Motor neuron (in vitro differentiated cells): Measurements from ENCODE around the gene GALNT8. TPM values are rescaled to one million over a fixed set of nuclear protein-coding genes. Genes with fewer than 3 reads are reported as not detected.

Experiments
- ATAC-seq, 8 experiments: fragments of 200-7000 bp; cut with Tn5 transposase; replicated peaks in 6 of 8; 2 replicates each; pipeline ENCODE4 v1.8.0; 2021; ENCODE audit warnings: mild to moderate bottlenecking in 8 of 8, moderate library complexity in 8 of 8
- H3K27ac ChIP-seq, 2 donors: fragments of 250-450 bp; sonication (Bioruptor Pico); 2 replicates each; pipeline ENCODE4 v1.9.0; 2021; ENCODE audit warnings: antibody characterized with exemption in 2 of 2, mild to moderate bottlenecking in 2 of 2, moderate library complexity in 1 of 2
- H3K4me1 ChIP-seq, 2 donors: fragments of 250-450 bp; sonication (Bioruptor Pico); replicated peaks in 1 of 2; 2 replicates each; pipeline ENCODE4 v1.6.1; 2021; ENCODE audit warnings: antibody characterized with exemption in 2 of 2, mild to moderate bottlenecking in 2 of 2, moderate library complexity in 1 of 2
- H3K4me3 ChIP-seq, 5 donors: fragments of 250-450 bp; sonication (Bioruptor Pico); 2 replicates each; pipeline ENCODE4 v1.9.0; 2021; ENCODE audit warnings: antibody characterized with exemption in 5 of 5, mild to moderate bottlenecking in 5 of 5, moderate library complexity in 4 of 5
- WGBS, 10 experiments: fragments of 450-650 bp; shearing (Covaris generic); methylation state at CpG; one replicate each; pipeline ENCODE4 v1.0.0; 2022; 5-methylcytosine and 5-hydroxymethylcytosine counted together
- in situ Hi-C, 9 experiments: fragments of 400-800 bp; cut with MboI; loops; one replicate each; pipeline ENCODE4 v1.15.0; 2021; ENCODE audit warnings: low sequenced_read_pairs in 9 of 9, low pct_unique_long_range_greater_than_20kb in 2 of 9; ENCODE audit not compliant: unreplicated experiment in 9 of 9
- total RNA-seq, 8 experiments: library from RNA; unstranded; fragments of 300-600 nt; gene quantifications; 2 replicates each; pipeline versions ENCODE4 v1.2.3 to v1.2.4, GENCODE V29; 2022

Gene GALNT8
- total RNA-seq, 8 experiments from 2014 or later, result 0.09 to 18.9 (median 10.4) TPM

DNA sequence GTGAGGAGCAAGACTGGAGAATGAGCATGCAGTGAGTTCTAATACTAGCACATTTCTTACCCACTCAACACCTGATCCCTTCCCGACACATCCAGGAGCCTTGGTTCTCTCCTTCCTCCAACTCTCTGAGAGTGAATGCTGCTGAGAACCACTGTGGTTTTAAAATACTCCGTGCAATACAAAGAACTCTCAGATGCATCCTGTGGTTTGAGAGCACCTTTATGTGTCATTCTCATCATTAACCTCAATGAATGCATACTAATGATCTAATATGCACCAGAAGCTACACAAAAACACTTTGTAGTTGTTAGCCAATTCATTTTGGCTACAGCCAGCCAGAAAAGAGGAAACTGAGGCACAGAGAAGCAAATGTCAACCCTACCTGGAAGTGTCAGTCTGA, 87.6 kb downstream of the GALNT8 start:
- Histone ChIP-seq H3K4me1 (peaks cover 10 to 12% of the 10 kb centered on the region in 2 donors), H3K27ac (no peak overlapping the region), H3K4me3 (no peak overlapping the region)
- ATAC-seq, result no peak
- in situ Hi-C loops, result no loop called here
- WGBS, 10 experiments, result 68 to 100% (median 82%) methylated on average over 1 to 2 of the region's 2 CpGs; no CpG with 5 or more reads in 4 of the 10 experiments

- H3K4me1 ChIP-seq, result peaks cover 19 to 20% of the 10 kb centered on the region in 2 donors
- H3K27ac ChIP-seq, result peak overlapping the region; percentile 26 to 70
- in situ Hi-C loops, result no loop called here
- 8% methylated on average over 2 of the region's 35 CpGs; no CpG with 5 or more reads in 9 of the 10 experiments for WGBS, 10 experiments
- peak overlapping the region; percentile 38 to 58 (median 52) for H3K4me3 ChIP-seq
- ATAC-seq, result peak in 6 of 8 experiments; percentile 49 to 90 (median 88)
Measured at GRCh38 chr12:4809013-4809448, 88.8 kb downstream of the GALNT8 start.

DNA sequence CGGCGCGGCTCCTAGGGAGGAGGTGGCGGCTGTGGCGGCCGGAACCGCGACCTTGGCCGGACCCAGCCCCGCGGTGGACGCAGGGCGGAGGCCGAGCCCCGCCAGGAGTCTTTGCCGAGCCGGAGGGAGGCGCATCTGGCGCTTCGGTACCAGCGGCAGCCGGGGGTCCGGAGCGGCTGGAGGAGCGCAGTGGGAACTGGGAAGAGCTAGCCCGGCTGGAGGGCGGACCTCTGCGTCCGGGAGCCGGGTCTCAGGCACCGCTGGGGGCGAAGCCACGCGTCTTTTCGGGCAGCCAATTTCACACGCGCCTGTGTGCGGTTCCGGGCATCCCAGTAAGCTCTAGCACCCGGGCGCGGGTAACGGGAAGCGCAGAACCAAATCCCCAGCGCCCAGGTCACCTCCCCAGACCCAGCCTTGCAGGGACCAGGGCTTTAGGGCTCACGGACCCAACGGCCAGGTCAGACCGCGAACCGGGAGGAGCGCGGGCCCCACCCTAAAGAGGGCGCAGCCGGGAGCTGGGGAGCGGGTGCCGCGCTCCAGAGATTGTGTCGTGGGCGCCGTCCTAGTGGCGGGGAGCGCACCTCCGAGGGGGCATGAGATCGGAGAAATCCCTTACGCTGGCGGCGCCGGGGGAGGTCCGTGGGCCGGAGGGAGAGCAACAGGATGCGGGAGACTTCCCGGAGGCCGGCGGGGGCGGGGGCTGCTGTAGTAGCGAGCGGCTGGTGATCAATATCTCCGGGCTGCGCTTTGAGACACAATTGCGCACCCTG, 89.4 kb downstream of the GALNT8 start:
- WGBS, 10 experiments, result 0% methylated on average over 2 to 4 of the region's 80 CpGs; no CpG with 5 or more reads in 7 of the 10 experiments
- in situ Hi-C loops, result no loop called here
- Histone ChIP-seq H3K4me3 (peak overlapping the region; percentile 38 to 58 (median 52)), H3K4me1 (peaks cover 23 to 26% of the 10 kb centered on the region in 2 donors), H3K27ac (peak overlapping the region; percentile 26 to 70)
- peak in 6 of 8 experiments; percentile 32 to 67 (median 64) for ATAC-seq

- ATAC-seq, result no peak
- in situ Hi-C loops, result no loop called here
- WGBS, 10 experiments, result 30% methylated on average over 2 of the region's 34 CpGs; no CpG with 5 or more reads in 9 of the 10 experiments
- Histone ChIP-seq H3K27ac (peak overlapping the region in 1 of 2 donors; percentile 58), H3K4me3 (peak overlapping the region; percentile 38 to 58 (median 52)), H3K4me1 (peaks cover 27 to 29% of the 10 kb centered on the region in 2 donors)
Measured at GRCh38 chr12:4810219-4810671, 90.0 kb downstream of the GALNT8 start.

GRCh38 chr12:4812624-4813327, 92.6 kb downstream of the GALNT8 start:
- in situ Hi-C loops, result no loop called here
- WGBS, 10 experiments, result 0 to 100% (median 85%) methylated on average over 1 to 4 of the region's 4 CpGs; no CpG with 5 or more reads in 1 of the 10 experiments
- Histone ChIP-seq H3K27ac (no peak overlapping the region), H3K4me3 (no peak overlapping the region), H3K4me1 (peaks cover 50 to 54% of the 10 kb centered on the region in 2 donors)
- no peak for ATAC-seq

DNA sequence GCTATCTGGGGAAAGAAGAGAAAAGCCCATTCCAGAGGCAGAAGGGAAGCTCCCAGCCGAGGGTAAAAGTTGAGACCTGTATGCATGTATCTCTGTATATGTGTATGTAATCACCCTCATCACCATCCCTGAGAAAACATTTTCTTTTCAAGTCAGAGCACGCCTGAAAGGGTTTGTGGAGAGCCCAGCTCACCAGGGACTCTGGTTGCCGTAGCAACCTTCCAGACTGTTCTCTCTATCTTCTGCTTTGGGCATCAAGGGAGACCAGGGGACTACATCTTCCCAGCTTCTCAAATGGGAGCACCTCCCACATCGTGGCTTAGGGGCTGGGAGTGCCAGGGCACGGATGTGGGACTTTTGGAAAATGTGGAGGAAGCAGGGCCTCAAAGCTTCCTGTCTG, 93.5 kb downstream of the GALNT8 start:
- H3K4me1 ChIP-seq, result peaks cover 57 to 62% of the 10 kb centered on the region in 2 donors
- 0 to 80% (median 40%) methylated on average over 1 to 3 of the region's 5 CpGs; no CpG with 5 or more reads in 3 of the 10 experiments for WGBS, 10 experiments
- in situ Hi-C loops, result no loop called here
- no peak overlapping the region for H3K4me3 ChIP-seq
- no peak overlapping the region for H3K27ac ChIP-seq
- ATAC-seq, result peak in 1 of 8 experiments; percentile 6

DNA sequence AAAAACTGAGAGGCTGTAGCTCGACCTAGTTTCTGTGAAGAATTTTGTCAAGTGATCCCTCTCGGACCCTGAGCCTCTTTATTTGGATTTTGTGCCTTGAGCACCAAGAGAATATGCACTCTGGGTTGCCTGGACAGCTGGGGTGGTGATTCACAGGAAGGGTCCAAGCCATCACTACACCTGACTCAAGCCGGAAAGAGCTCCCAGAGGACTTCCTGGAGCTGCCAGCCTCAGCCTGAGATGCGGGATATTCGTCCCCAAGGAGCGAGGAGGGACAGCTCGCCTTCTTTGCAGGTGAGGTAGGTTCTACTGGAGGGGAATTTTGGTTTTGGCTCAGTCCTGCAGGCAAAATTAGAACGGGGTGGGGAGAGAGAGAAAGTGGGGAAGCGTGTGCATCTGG, 94.3 kb downstream of the GALNT8 start:
- in situ Hi-C loops, result no loop called here
- no peak for ATAC-seq
- Histone ChIP-seq H3K4me1 (peaks cover 57 to 62% of the 10 kb centered on the region in 2 donors), H3K4me3 (no peak overlapping the region), H3K27ac (no peak overlapping the region)
- WGBS, 10 experiments, result 34 to 93% (median 79%) methylated on average over 1 to 6 of the region's 9 CpGs

- no peak overlapping the region for H3K4me3 ChIP-seq
- H3K27ac ChIP-seq, result no peak overlapping the region
- H3K4me1 ChIP-seq, result peaks cover 58 to 66% of the 10 kb centered on the region in 2 donors
- ATAC-seq, result peak in 2 of 8 experiments; percentile 18 to 21
- in situ Hi-C loops, result no loop called here
- 60 to 100% (median 89%) methylated on average over 2 to 7 of the region's 8 CpGs for WGBS, 10 experiments
Measured at GRCh38 chr12:4816744-4817525, 96.7 kb downstream of the GALNT8 start.

DNA sequence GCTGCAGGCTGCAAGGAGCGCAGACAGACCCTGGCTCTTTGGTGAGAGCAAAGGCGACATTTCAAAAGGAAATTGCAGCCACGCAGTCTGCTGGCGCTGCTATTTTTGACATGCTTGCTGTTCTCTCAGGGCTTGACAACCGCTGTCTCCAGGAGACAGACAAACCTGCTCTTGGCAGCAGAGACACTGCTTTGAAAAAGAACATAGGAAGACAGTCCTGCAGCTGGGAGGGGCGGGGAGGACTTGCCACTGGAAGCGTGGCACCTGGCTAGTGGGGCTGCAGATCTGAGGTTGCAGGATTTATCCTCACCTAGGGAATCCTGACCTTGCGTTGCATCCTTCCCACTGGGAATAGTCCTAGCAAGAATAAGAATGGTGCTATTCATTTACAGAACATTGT, 97.7 kb downstream of the GALNT8 start:
- in situ Hi-C loops, result no loop called here
- Histone ChIP-seq H3K4me3 (peak overlapping the region in 2 of 5 donors; percentile 0 to 9), H3K27ac (no peak overlapping the region), H3K4me1 (peaks cover 58 to 66% of the 10 kb centered on the region in 2 donors)
- 0 to 74% (median 40%) methylated on average over 1 to 6 of the region's 8 CpGs; no CpG with 5 or more reads in 1 of the 10 experiments for WGBS, 10 experiments
- peak in 5 of 8 experiments; percentile 56 to 77 (median 70) for ATAC-seq

DNA sequence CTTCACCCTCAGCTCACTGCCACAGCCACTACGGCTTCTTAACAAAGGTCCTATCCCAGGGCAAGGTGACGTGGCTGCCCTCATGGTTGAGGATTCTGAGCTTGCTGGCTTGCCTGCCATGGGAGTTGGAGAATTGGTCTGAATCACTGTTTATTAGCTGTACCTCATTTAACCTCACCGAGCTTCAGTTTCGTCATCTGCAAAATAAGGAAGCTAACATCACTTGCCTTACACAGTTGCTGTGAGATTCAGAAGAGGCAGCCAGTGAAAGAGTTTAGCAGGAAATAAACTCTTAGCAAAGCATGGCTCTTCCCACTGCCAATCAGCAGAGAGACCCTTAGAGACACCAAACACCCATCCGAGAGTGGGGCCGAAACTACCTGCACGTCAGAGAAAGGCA, 99.5 kb downstream of the GALNT8 start:
- Histone ChIP-seq H3K4me1 (peaks cover 45 to 53% of the 10 kb centered on the region in 2 donors), H3K4me3 (no peak overlapping the region), H3K27ac (no peak overlapping the region)
- no peak for ATAC-seq
- in situ Hi-C loops, result no loop called here
- WGBS, 10 experiments, result 13 to 100% (median 93%) methylated on average over 2 to 7 of the region's 7 CpGs; no CpG with 5 or more reads in 1 of the 10 experiments

DNA sequence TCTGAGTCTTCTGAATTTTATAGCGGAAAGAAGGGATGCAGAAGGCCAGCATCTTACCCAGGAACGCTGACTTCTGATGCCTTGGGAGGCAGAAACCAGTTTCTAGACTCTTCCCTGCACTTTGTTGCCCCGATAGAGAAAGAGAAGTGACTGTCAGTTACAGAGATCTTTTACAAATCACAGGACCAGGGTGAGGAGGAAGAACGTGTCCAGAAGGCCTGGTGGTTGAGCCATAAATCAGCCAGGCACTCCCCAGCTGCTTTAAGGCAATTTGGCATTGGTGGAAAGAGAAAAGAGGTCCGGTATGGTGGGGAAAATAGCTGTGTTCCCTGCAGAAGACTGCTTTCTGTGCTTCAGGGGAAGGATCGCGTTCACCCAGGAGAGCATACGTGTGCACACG, 100.8 kb downstream of the GALNT8 start:
- Histone ChIP-seq H3K4me1 (peaks cover 37 to 42% of the 10 kb centered on the region in 2 donors), H3K4me3 (no peak overlapping the region), H3K27ac (no peak overlapping the region)
- ATAC-seq, result peak in 5 of 8 experiments; percentile 7 to 64 (median 45)
- in situ Hi-C loops, result no loop called here
- 22 to 91% (median 49%) methylated on average over 2 to 9 of the region's 9 CpGs; no CpG with 5 or more reads in 4 of the 10 experiments for WGBS, 10 experiments
